Hindlimb muscle (tissue), 1 donor: ENCODE results near the gene ENOSF1. TPM values are rescaled to one million over a fixed set of nuclear protein-coding genes. Genes with fewer than 3 reads are reported as not detected.
"Not testable (repeated sequence)": the region's sequence is repeated elsewhere in the genome, so short reads cannot be mapped to it uniquely, and the experiment has no call there.

ENCODE experiments used
- DNase-seq: peaks from one replicate; pipeline ENCODE4 v3.0.0-alpha.2; 2013
- polyA plus RNA-seq: library from polyadenylated mRNA; unstranded; fragments of 120-200 nt; gene quantifications from one replicate; pipeline ENCODE4 v1.2.1, GENCODE V29; 2013; ENCODE audit not compliant: insufficient read length

Gene ENOSF1, protein sequence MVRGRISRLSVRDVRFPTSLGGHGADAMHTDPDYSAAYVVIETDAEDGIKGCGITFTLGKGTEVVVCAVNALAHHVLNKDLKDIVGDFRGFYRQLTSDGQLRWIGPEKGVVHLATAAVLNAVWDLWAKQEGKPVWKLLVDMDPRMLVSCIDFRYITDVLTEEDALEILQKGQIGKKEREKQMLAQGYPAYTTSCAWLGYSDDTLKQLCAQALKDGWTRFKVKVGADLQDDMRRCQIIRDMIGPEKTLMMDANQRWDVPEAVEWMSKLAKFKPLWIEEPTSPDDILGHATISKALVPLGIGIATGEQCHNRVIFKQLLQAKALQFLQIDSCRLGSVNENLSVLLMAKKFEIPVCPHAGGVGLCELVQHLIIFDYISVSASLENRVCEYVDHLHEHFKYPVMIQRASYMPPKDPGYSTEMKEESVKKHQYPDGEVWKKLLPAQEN
- 30.8 TPM for polyA plus RNA-seq

DNA sequence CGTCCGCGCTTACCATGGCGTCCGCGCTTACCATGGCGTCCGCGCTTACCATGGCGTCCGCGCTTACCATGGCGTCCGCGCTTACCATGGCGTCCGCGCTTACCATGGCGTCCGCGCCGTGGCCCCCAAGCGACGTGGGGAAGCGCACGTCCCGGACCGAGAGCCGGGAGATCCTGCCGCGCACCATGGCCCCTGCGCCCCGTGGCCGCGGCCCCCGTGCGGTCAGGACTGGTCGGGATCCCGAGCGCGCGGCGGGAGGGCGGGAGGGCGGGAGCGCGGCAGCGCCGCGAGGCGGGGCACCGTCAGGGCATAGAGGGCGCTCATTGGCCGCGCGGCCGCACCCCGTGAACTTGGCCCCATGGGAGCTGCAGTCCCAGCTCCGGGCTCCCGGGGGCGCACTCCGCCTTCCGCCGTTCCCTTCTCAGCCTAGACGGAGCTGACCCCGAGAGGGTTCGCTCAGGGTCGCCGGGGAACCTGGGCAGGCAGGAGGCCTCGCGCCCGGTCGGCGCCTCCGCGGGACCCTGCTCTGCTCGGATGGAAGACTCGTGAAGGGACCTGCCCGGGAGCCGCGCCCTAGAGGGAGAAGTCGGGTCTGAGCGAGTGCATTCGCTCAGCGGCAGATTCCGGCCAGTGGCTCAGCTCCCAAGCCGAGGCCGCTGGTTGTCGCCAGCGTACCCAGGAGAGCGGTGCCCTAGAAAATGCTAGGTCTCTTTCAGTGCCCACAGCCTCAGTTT lies at the start of gene ENOSF1:
TSS of gene ENOSF1 (minus strand) at position 230 of the 734 bp plus-strand sequence. CDS start at position 187, 43 bp downstream.
- DNase-seq = peak; percentile 84

DNA sequence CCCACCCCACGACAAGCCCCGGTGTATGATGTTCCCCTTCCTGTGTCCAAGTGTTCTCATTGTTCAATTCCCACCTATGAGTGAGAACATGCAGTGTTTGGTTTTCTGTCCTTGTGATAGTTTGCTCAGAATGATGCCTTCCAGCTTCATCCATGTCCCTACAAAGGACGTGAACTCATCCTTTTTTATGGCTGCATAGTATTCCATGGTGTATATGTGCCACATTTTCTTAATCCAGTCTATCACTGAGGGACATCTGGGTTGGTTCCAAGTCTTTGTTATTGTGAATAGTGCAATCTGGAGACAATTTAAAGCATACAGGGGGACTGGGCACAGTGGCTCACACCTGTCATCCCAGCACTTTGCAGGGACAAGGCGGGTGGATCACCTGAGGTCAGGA lies 47.4 kb upstream of the ENOSF1 start:
- not testable (repeated sequence) for DNase-seq

DNA sequence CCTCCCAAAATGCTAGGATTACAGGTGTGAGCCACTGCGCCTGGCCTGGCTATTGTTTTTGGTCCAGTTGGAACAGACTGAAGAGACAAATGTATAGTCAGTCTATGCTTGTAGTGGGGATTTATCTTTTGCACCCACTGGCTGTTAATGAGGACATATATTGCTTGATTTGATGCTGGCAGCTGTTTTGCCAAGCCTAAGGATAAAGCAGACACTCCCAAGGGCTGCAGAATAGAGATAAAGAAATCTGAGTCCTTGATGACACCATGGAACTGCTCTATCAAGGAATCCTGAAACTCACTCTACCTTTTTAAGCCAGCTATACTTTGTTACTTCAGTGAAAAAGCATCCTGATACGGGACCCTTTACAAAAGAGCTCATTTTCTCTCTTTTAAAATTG lies 43.1 kb upstream of the ENOSF1 start:
- DNase-seq = no peak

DNA sequence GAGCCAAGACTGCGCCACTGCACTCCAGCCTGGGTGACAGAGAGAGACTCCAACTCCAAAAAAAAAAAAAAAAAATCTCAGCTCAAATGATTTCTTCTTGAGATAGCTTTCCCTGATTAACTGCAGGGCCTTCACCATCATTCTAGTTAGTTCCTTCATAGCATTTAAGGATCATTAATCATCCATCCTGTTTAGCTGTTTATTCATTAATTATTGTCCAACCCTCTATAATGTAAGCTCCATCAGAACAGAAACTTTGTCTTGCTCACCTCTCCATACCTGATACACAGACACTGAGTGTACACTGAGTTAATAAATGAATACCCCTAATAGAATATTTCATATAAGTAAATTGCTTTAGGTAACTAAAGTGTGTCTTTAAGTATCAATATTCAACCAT lies 42.2 kb upstream of the ENOSF1 start:
- DNase-seq = no peak

DNA sequence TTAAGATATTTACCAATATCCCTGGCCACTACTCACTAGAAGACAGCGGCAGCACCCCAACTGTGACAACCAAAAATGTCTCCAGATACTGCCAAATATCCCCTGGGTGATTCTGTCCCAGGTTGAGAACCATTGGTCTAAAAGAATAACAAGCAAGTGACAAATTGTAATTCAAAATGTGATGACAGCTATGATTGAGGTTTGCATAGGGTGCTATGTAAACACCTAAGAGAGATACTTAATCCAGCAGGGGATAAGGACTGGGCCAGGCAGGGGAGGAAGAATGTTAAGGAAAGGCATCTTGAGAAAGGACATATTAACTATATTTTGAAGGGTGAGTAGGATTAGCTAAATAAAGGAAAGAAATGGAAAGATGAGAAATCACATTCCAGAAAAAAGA lies 38.0 kb upstream of the ENOSF1 start:
- DNase-seq = no peak

DNA sequence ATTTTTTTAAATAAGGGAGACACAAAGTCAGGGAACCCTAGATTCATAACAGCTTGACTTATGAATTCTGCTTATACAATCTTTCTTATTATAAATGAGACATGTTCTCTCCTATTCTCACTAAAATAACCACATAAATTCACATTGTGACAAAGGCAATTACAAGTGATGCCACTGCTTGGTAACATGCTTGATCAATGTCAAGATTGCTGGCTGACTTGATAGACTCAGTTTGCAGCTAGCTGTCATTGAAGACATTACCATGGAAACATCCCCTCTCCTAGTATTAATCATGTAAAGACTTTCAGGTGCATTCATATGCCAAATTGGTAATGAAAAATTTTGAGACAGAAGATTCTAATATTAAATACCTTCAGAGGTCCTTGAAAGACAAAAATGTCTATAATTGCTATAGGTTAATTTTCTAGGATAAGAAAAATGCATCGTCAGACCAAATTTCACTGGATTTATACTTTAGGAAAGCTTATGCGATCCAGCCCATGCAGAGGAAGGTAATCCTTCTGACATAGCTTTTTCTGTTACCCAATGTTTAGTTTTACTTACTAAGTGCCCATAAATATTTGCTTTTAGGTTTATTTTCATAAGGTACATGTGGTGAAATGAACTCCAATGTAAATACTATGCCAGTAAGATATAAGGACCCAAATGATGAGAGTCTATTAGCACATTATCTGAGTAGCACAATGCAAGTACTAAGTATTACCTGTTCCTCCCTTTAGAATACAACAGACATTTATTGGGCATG lies 32.6 kb upstream of the ENOSF1 start:
- DNase-seq = no peak

DNA sequence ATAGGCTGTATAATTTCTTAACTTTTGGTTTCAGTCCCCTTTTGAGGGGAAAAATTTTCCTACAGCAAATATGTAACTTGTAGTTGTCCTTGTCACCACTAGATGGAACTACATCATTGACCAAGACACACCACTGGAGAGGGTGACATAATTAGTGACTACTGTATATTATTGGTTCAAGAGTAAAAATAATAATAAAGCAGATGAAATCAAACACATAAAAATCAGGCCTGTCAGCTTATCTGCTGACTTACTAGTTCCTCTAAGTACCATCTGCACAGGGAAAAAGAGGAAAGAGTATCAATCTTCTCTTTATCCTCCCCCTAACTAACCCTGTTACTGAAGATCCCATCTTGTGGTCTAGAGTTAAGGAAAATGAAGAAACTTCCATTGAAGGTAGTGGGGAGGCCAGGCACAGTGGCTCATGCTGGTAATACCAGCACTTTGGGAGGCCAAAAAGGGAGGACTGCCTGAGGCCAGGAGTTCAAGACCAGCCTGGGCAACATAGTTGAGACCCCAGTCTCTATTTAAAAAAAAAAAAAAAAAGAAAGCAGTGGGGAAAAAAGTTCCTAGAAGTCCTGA lies 29.6 kb upstream of the ENOSF1 start:
- DNase-seq = peak; percentile 10

DNA sequence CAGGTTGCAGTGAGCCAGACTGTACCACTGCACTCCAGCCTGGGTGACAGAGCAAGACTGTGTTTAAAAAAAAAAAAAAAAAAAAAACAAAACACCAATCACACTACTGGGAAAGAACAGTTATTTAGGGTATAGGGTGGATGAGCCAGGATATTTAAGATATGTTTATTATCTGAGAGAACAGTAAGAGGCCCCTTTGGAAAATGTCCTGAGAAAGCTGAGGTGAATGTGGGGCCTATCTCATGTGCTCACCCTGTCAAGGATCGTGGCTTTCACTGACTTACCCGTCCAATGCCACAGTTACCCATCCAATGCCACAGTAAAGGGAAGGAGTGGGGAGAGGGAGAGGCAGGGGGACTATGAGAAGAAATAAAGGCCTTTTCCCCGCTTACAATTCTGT lies 19.9 kb upstream of the ENOSF1 start:
- DNase-seq = no peak

DNA sequence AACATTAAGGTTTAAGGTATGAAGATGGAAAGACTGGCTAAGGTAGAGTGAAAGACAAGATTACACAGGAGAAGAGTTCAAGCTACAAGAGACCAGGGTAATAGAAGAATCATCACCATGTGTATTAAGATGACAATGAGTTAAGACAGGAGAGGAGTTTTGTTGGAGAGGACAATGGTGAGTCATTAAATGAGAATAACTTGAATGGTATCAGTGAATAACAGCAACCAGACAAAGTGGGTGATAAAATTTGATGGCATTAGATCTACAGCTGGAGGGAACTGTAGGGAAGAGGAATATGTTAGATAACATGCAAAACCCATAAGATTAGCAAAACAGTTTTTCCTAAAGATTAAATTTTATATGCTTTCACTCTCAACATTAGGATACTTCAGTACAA lies 18.8 kb upstream of the ENOSF1 start:
- no peak for DNase-seq

DNA sequence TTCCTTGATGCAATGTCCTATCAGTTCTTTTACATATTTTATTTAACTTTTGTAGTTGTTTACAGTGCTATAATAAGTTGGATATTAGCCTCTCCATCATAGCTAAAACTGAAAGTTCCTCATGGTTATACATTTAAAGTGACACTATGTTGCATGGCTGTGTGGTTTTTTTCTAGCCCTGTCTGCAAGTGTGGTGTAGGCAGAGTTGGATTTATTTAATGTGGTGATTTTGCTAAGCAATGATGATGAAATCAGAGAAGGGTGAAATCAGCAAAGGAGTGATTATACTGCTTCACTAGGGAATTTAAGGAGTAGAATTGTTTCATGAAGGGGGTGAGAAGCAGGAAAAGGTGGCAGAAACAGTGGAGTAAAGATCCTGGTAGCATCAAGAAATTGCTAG lies 18.3 kb upstream of the ENOSF1 start:
- DNase-seq = no peak

DNA sequence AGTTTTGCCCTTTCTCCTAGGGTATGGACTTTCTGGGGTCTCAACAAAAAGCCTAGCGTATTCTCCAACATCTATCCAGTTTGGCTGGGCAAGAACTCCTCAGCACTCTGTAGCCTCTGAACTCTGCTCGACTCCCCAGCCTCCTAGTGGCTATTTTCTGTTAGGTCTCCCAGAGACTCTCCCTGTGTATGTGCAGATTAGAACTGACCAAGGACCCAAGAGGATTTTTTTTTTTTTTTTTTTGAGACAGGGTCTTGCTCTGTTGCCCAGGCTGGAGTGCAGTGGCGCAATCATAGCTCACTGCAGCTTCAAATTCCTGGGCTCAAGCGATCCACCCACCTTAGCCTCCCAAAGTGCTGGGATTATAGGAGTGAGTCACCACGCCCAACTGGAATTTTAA lies 17.7 kb upstream of the ENOSF1 start:
- DNase-seq = not testable (repeated sequence)

DNA sequence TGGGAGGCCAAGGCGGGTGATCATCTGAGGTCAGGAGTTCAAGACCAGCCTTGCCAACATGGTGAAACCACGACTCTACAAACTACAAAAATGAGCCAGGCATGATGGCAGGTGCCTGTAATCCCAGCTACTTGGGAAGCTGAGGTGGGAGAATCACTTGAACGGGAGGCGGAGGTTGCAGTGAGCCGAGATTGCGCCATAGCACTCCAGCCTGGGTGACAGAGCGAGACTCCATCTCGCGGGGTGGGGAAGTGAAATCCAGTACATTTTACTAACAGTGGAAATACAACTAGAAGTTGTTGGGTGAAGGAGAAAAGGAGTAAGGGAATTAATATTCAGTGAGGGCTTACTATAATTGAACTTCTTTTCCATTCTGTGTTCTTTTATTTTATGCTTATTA lies 13.2 kb upstream of the ENOSF1 start:
- DNase-seq = no peak

DNA sequence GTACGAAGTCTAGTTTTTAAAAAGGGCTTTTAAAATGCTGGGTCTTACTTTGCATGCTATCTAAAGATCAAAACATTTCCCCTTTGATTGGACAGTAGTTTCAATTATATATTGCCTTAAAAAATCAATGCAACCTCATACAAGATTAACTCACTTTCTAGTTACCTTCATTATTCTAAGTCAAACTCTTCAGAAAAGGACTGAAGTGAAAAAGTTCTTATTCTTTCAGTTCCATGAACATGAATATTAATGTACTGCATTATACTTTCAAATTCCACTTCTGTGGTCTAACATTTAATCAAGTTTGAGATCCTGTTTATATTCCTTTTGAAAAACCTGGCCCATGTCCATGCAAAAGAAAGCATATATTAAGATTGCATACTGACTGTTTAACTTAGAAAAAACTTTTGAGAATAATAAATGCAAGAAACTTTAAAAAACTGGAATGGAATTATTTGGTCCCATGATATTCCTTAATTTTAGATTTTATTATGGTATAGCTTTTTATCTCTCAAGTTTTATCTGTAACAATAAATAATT lies 11.2 kb upstream of the ENOSF1 start:
- DNase-seq = no peak

DNA sequence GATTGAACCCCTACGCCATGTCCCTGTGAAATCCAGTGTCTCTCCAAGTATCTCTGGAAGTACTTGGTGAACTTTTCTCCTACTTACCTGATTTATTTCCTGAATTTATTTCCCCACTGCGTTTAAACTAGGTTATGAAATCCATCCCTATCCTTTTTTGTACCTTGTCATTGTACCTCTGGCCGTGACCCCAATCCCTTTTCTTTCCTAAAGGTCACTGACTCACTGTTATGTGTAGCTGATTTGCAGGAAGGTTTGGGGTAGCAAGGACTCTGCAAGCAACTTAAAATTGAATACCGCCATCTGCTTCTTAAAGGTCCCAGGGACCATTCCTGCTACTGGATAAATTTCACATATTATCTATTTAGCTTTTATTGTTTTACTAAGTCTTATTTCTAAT lies 4.6 kb upstream of the ENOSF1 start:
- DNase-seq = no peak

DNA sequence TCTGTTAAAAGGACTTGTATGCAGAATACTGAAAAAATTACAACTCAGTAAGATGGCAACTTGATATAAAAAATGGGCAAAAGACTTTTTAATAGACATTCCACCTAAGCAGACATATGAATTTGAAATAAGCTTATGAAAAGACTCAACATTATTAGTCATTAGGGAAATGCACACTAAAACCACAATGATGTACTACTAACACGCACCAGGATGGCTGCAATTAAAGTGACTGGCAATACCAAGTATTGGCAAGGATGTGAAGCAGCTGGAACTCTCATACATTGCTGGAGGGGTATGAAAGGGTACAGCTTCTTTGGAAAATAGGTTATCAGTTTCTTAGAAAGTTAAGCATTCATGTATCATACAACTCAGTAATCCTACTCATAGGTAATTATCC lies 3.2 kb upstream of the ENOSF1 start:
- no peak for DNase-seq

DNA sequence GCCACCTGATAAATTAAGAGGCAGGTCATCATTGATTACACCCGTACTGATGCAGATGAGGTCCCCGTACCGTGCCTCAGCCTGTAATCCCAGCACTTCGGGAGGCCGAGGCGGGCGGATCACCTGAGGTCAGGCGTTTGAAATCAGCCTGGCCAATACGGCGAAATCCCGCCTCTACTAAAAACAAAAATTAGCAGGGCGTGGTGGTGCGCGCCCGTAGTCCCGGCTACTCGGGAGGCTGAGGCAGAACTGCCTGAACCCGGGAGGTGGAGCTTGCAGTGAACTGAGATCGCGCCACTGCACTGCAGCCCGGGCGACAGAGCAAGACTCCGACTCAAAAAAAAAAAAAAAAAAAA lies 683 bp upstream of the ENOSF1 start:
- no peak for DNase-seq

DNA sequence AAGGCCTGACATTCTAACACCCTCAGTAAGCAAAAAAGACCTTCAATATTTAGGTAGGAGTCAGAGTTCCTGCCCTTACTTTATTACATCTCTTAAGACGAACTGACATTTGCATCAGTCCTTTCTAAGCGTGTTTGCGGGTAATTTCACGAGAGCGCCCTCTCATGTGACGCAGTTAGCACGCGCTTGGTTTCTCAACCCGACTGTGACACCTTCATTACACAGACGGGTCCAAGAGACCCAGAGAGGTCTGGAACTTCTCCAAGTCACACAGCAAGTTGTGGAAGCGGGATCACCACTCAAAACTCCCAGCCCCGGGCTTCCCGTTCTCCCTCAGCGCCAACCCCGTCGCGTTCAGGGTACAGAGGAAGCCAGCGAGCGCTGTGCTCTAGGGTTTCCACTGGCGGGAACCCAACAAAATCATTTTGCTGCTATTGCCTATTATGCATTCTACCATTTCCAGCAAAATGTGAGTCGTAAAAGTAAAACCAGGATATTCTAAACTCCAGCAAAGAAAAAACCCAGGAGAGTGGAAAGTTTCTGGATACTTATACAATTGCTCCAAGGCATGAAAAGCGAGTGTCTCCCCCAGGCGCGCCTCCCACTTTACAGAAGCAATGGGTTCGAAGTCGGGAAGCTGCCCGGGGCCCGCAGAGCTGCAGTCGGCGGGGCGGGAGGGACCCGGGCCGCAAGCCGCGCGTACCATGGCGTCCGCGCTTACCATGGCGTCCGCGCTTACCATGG lies 601 bp downstream of the ENOSF1 start:
- peak; percentile 70 for DNase-seq

DNA sequence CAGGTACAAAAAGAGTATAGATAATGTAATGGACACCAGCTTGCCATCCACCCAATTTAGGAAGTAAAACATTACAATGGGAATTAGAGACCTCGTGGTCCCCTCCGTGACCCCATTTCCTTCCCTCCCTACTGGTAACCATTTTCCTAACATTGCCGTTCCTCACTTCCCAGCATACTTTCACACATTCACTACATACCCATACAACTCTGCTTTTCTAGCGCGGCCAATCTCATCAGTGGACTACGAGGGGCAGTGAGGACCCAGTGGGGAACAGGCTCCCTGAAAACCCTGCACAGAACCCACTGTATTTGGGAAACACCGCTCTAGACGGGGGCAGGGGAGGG lies 1.1 kb downstream of the ENOSF1 start:
- peak; percentile 11 for DNase-seq

DNA sequence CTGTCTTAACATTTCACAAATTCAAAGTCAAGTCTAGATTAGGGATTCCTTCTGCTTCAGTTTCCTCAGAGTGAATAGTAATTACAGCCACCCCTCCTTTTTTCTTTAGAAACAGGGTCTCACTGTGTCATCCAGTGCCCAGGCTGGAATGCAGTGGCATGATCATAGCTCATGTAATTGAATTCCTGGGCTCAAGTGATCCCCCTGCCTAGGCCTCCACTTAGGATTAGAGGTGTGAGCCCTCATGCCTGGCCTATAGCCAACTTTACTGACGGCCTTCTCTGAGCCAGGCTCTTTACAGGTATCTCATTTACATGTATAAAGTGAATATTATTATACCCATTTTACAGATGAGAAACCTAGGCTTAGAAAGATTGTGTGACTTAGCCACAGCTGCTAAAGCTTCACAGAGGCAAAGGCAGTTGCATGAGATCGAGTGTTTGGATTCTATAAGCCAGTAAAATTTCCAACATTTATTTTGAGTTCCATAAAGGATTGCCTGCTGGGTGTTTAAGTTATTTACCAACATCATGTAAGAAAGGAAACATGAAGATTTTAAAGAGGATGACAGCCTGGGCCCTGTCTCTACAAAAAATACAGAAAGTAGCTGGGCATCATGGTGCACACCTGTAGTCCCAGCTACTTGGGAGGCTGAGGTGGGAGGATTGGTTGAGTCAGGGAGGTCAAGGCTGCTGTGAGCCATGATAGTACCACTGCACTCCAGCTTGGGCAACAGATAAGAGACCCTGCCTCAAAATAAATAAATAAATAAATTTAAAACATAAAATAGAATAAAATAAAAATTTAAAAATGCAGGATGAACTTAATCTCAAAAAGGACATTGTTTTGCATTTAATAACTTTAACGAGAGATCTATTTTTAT lies 1.8 kb downstream of the ENOSF1 start:
- DNase-seq = no peak

DNA sequence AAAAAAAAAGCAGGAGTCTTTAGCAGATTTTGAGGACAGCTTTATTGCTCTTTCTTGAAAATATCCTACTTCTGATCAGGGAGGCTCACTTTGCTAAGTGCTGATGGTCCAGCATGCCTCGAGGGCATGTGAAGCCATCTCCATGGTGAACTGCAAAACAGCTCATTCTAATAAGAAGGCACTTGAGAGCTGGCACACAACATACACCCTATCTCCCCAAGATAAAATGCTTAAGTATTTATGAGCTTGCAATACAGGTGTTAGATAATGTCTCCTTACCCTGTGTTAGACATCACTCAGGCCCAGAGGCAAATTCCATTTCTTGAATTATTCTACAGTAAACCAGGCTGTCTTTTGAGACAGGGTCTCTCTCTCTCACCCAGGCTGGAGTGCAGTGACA lies 2.7 kb downstream of the ENOSF1 start:
- no peak for DNase-seq

DNA sequence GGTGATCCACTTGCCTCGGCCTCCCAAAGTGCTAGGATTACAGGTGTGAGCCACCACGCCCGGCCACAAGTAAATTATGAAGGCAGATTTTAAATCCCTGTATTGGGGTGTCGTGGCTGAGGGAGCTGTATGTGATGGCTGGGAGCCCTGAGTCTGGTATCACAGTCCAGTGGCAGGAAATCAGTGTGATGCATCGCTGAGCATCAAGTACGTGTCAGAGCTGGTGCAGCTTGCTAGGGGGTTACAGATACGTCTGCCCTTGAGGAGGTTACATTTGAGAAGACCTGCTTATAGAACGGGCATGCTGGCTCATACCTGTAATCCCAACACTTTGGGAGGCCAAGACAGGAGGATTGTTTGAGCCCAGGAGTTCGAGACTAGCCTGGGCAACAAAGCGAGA lies 4.3 kb downstream of the ENOSF1 start:
- DNase-seq = no peak
